ENCODE data around the gene SORCS3.
"Not testable (repeated sequence)": the region's sequence is repeated elsewhere in the genome, so short reads cannot be mapped to it uniquely, and the experiment has no call there.

The SORCS3 gene

GRCh38 chr10:104690959-104691358, 49.9 kb downstream of the SORCS3 start:
- no peak for DNase-seq (ENCODE audit: low spot score)

GRCh38 chr10:104694074-104694473, 53.0 kb downstream of the SORCS3 start:
- DNase-seq (ENCODE audit: low spot score): no peak

DNA sequence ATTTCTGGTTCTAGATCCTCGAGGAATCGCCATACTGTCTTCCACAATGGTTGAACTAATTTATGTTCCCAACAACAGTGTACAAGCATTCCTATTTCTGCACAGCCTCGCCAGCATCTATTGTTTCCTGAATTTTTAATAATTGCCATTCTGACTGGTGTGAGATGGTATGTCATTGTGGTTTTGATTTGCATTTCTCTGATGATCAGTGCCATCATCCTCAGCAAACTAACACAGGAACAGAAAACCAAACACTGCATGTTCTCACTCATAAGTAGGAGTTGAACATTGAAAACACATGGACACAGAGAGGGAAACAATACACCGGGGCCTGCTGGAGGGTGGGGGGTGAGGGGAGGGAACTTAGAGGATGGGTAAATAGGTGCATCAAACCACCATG, 62.2 kb downstream of the SORCS3 start:
- not testable (repeated sequence) for DNase-seq (ENCODE audit: low spot score)

GRCh38 chr10:104706886-104707285, 65.8 kb downstream of the SORCS3 start:
- no peak for DNase-seq (ENCODE audit: low spot score)

DNA sequence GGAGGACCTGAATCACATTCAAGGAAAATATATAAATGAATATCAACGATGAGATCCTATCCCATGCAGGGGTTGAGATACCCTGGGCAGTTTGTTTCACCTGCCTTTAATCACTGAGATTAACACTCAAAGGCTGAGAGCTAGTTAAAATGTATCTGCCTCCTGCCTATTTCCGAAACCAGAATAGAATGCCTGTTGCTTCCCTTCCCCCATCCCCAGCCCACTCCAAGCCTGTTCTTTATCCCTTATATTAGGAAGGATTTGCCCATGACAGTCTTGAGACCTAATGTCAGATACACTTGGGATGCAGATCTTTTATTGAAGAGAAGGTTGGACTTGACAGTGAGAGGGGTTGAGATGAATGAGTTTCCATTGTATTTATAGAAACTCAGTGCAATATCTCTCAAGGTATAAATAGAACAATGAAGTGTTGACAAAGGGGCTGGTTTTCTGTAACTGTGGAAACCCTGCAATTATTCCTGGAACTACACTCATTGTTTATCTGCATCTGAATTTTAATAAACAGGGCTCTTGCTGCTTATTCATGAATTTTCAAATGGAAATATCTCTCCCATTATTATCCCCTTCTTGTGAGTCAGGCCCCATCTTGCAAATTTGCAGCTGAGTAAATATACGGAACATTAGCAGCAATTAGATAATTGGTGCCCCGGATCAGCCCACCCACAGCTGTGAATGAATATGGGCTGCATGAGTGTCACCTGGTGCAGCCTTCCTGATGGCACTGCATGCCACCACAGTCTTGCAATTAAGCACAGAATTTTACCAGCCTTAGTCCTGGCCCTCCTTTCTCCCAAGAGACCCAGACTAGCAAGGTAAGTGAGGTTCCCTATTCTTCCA, 66.7 kb downstream of the SORCS3 start:
- DNase-seq (ENCODE audit: low spot score): no peak

GRCh38 chr10:104711302-104711721, 70.2 kb downstream of the SORCS3 start:
- DNase-seq (ENCODE audit: low spot score): no peak

DNA sequence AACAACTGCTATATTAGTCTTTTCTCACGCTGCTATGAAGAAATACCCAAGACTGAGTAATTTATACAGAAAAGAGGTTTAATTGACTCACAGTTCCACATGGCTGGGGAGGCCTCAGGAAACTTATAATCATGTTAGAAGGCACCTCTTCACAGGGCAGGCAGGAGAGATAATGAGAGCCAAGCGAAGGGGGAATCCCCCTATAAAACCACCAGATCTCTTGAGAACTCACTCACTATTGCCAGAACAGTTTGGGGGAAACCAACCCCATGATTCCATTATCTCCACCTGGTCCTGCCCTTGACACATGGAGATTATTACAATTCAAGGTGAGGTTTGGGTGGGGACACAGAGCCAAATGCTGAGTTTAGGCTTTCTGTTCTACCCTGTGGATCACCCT, 89.5 kb downstream of the SORCS3 start:
- not testable (repeated sequence) for DNase-seq (ENCODE audit: low spot score)

- no peak for DNase-seq (ENCODE audit: low spot score)
These were observed 90.1 kb downstream of the SORCS3 start for GRCh38 chr10:104731192-104731591.

GRCh38 chr10:104732222-104732621, 91.1 kb downstream of the SORCS3 start:
- no peak for DNase-seq (ENCODE audit: low spot score)

GRCh38 chr10:104734433-104734832, 93.3 kb downstream of the SORCS3 start:
- DNase-seq (ENCODE audit: low spot score): no peak

DNA sequence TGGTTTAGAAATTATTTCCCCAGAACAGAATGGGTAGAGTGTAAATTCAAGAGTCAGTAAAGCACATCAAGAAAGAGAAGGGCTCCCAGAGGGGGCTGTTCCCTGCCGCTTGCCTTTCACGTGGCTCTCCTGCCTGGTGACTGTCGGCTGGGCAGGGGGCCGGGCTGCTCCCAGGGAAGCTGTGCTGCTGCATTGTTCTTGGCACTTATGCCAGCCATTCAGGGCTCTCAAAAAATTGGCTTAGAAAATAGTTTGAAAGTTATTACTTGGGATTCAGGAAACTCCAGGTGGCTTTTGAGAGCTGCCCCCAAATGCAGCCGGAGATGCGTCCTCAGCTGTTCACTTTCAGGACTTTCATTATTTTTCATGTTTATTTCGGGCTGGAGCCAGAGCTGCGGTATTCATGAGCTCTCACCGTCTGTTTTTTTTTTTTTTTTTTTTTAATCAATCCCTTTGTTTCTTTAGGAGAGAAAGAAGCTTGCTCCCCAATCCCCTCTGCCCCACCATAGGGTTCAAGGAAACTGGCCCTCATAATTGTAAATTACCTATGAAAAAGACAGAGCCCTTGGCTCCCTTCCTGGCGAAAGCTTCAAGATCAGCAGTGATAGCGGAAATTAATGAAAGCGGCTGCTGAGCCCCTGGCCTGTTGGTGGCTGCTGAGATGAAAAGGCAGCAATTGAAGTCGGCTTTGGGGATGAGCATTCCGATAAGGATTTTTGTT, 94.1 kb downstream of the SORCS3 start:
- no peak for DNase-seq (ENCODE audit: low spot score)

- DNase-seq (ENCODE audit: low spot score): no peak
These were observed 94.8 kb downstream of the SORCS3 start for GRCh38 chr10:104735757-104736391.

GRCh38 chr10:104741127-104741526, 100.0 kb downstream of the SORCS3 start:
- DNase-seq (ENCODE audit: low spot score): no peak

GRCh38 chr10:104744052-104744451, 103.0 kb downstream of the SORCS3 start:
- no peak for DNase-seq (ENCODE audit: low spot score)

GRCh38 chr10:104750291-104750690, 109.2 kb downstream of the SORCS3 start:
- DNase-seq (ENCODE audit: low spot score): no peak

GRCh38 chr10:104762793-104763192, 121.7 kb downstream of the SORCS3 start:
- no peak for DNase-seq (ENCODE audit: low spot score)

DNA sequence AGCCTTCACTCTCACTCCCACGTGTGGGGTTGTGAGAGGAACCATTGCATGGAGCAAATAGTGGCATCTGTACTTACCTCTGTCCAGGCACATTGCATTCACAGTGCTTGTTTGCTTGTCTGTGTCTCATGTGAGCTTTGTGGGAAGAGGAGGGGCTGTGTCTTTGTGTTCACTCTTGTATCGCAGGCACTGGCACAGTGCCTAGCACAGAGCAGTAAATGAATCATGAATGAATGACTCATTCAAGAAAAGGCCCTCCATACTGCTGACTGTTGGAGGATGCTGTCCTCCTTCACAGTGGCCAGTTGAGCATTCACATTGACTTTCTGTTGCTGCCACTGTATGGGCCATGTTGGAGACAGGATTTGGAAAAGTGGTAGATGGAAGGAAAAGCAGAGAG, 125.3 kb downstream of the SORCS3 start:
- DNase-seq (ENCODE audit: low spot score): no peak

- no peak for DNase-seq (ENCODE audit: low spot score)
These were observed 126.2 kb downstream of the SORCS3 start for GRCh38 chr10:104767282-104767681.

DNA sequence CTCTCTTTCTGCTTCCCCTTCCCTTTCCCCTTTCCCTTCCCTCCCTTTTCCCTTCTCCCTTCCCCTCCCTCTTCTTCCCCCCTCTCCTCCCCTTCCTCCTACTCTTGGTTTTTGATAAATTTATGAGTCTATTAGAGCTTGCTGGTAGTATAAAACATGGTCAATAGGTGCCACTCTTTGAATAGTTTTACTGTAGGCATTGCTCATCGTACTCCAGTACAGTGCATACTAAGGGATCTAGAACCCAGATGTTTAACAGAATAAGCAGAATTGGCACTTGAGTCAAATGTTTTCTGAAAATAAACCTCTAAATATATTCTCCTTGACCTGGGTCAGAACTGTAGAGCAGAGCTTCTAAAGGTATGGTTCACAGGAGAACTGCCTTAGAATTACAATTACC, 126.7 kb downstream of the SORCS3 start:
- no peak for DNase-seq (ENCODE audit: low spot score)

DNA sequence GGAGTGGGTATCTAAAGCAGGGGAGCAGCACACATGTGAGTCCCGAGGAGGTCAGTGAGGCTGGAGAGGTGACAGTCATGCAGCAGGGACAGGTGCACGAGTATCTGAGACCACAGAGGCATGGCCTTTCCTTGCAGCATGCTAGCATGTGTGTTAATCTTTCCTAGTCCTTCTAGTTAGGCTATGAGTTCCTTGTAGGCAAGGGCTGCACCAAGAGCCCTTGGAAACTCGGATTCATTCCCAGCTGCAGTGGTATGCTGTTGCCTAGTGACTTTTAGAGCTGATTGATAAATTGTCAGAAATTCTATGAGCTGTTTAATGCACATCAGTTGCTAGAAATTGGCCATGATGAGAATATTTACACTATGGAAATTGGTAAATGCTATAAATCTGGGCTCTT, 132.0 kb downstream of the SORCS3 start:
- DNase-seq (ENCODE audit: low spot score): no peak

- DNase-seq (ENCODE audit: low spot score): no peak
These were observed 133.1 kb downstream of the SORCS3 start for GRCh38 chr10:104774234-104774633.

- no peak for DNase-seq (ENCODE audit: low spot score)
These were observed 136.2 kb downstream of the SORCS3 start for GRCh38 chr10:104777086-104777799.

All from D341Med (cell line).